CD4-positive, alpha-beta T cell treated with Interleukin-12 subunit alpha and Interleukin-12 subunit beta, for 1 hour (primary cell): Measurements from ENCODE around the gene CRYBG2.
"Not testable (repeated sequence)": the region's sequence is repeated elsewhere in the genome, so short reads cannot be mapped to it uniquely, and the experiment has no call there.

ENCODE experiments used
- DNase-seq: peaks from one replicate; pipeline ENCODE4 v3.0.0-alpha.2; 2020

CRYBG2 gene

GRCh38 chr1:26317146-26317545, 36.8 kb downstream of the CRYBG2 start:
- no peak for DNase-seq

- DNase-seq, result no peak
Measured at GRCh38 chr1:26315874-26316850, 37.8 kb downstream of the CRYBG2 start.

- no peak for DNase-seq
Measured at GRCh38 chr1:26314501-26314900, 39.4 kb downstream of the CRYBG2 start.

- not testable (repeated sequence) for DNase-seq
Measured at GRCh38 chr1:26307966-26308899, 45.7 kb downstream of the CRYBG2 start.

GRCh38 chr1:26307363-26307781, 46.6 kb downstream of the CRYBG2 start:
- peak; percentile 42 for DNase-seq

- peak; percentile 94 for DNase-seq
Measured at GRCh38 chr1:26306290-26307229, 47.4 kb downstream of the CRYBG2 start, which contains the start of gene UBXN11. TSS of gene UBXN11 (minus strand) at chr1:26306636. CDS start at chr1:26302883, 3,753 bp downstream.

- DNase-seq, result no peak
Measured at GRCh38 chr1:26305667-26306289, 48.2 kb downstream of the CRYBG2 start.

GRCh38 chr1:26302733-26303405, 51.1 kb downstream of the CRYBG2 start:
- no peak for DNase-seq

- DNase-seq, result no peak
Measured at GRCh38 chr1:26300578-26301275, 53.2 kb downstream of the CRYBG2 start.

GRCh38 chr1:26297791-26298124, 56.2 kb downstream of the CRYBG2 start:
- no peak for DNase-seq

GRCh38 chr1:26297057-26297790, 56.7 kb downstream of the CRYBG2 start:
- DNase-seq, result no peak

GRCh38 chr1:26296340-26297056, 57.4 kb downstream of the CRYBG2 start:
- no peak for DNase-seq

- DNase-seq, result no peak
Measured at GRCh38 chr1:26295194-26296138, 58.5 kb downstream of the CRYBG2 start.

GRCh38 chr1:26293911-26294463, 59.9 kb downstream of the CRYBG2 start:
- no peak for DNase-seq

- DNase-seq, result not testable (repeated sequence)
Measured at GRCh38 chr1:26292735-26293134, 61.2 kb downstream of the CRYBG2 start.

- DNase-seq, result no peak
Measured at GRCh38 chr1:26291939-26292338, 62.0 kb downstream of the CRYBG2 start.

- no peak for DNase-seq
Measured at GRCh38 chr1:26291433-26291832, 62.5 kb downstream of the CRYBG2 start.

GRCh38 chr1:26290882-26291261, 63.1 kb downstream of the CRYBG2 start:
- DNase-seq, result no peak
